ENCODE measurements around the gene CHADL.
"Not testable (repeated sequence)": the region's sequence is repeated elsewhere in the genome, so short reads cannot be mapped to it uniquely, and the experiment has no call there.

Gene CHADL

DNA sequence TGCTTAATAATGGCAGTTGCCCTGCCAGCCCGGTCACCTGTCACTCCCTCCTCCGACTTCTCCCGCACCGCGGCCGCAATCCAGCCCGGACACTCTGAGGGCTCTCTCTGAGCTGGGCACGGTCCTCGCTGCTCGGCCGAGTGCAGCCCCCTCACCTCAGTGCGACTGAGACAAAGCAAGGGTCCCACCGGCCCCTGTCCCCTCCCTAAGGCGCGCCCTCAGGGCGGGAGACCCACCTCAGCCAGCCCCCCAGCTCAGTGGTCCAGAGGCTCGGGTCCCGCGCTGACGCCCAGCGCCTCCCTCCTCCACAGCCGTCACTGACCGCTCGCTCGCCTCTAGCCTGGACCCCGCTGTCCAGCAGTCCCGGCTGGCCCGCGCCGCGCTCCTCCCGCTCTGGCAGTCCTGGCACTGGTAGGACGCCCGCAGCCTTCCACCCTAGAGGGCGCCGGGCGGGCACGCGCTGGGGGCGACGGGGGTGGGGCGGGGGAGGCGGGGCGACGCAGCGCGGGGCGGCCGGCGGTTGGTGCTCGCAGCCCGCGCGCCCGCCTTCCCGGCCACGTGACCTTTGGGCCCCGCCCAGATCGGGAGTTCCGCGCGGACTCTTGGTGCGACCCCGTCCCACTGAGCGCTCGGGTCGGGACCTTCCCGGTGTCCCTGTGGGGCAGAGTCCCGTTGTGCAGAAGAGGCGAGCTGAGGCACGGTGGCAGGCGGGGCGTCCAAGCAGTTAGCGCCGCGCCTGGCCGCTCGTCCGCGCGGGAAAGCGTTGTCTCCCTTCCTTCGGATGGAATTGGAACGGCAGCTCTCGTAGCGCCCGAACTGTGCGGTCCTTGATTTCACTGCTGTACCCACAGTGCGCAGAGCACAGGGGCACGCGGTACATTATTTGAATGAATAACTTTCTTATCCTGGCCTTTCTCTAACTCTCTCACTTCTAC lies 43.4 kb downstream of the CHADL start:
- in situ Hi-C loops (cut with MboI; ENCODE audit: low sequenced_read_pairs): no loop called here

- in situ Hi-C loops (cut with MboI; ENCODE audit: low sequenced_read_pairs): no loop called here
These were observed 46.9 kb downstream of the CHADL start for GRCh38 chr22:41193829-41194228.

DNA sequence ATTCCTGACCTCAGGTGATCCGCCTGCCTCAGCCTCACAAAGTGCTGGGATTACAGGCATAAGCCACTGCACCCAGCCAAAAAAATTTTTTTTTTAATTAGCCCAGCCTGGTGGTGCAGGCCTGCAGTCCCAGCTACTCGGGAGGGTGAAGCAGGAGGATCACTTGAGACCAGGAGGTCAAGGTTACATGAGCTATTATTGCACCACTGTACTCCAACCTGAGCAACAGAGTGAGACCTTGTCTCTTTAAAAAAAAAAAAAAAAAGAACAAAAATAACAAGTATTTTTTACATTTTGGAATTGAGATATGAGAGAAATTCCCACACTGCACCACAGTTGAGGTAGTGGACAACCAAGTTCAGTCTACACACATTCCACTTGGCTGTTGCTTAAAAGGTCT lies 49.3 kb downstream of the CHADL start:
- in situ Hi-C loops (cut with MboI; ENCODE audit: low sequenced_read_pairs): no loop called here

GRCh38 chr22:41184679-41185078 lies 56.1 kb downstream of the CHADL start:
- in situ Hi-C loops (cut with MboI; ENCODE audit: low sequenced_read_pairs): no loop called here

DNA sequence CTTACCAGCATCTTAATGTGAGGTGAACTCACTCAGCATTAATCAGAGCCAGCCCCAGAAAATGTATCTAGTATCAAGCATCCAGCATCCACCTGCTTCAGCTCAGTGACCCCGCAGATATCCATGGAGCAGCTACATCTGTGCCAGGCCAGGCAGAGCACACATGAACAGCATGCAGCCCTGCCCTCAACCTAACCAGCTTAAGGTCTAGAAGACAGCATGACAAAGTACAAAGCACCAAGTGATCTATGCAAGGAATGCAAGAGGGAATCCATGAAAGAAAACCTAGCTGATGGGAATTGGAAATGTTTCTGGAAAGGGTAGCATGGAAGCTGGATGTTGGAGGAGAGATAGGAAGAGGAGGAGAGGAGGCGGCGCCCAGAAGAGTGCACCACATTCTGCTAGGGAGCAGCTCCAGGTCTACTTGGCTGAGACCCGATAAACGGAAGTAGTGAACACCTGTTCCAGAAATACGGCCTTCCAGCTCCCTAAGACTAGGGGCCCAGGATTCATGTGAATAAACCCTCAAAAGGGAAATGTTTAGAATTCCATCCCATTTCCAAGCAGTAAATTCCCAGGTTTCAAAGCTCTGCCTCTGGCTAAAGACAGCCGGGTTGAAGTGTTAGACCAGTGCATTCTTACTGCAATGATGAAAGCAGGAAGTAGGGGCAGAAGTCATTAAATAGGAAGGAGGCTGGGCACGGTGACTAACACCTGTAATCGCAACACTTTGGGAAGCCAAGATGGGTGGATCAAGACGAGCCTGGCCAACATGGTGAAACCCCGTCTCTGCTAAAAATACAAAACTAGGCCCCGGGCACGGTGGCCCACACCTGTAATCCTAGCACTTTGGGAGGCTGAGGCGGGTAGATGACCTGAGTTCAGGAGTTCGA lies 59.1 kb downstream of the CHADL start:
- in situ Hi-C loops (cut with MboI; ENCODE audit: low sequenced_read_pairs): no loop called here

DNA sequence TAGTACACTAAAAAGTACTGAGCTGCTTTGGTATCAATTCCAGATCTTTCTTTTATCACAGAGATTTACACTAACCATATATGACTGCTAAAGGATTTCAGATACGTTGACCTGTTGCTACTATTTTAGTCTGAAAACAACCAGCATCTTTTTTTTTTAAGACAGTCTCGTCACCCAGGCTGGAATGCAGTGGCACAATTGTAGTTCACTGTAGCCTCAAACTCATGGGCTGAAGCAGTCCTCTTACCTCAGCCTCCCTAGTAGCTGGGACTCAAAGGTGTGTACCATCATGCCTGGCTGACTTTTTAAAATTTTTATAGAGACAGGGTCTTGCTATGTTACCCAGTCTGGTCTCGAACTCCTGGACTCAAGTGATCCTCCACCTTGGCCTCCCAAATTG lies 59.8 kb downstream of the CHADL start:
- in situ Hi-C loops (cut with MboI; ENCODE audit: low sequenced_read_pairs): no loop called here

GRCh38 chr22:41180362-41180761 lies 60.4 kb downstream of the CHADL start:
- in situ Hi-C loops (cut with MboI; ENCODE audit: low sequenced_read_pairs): not testable (repeated sequence)
